Neural progenitor cell (in vitro differentiated cells): ENCODE data around the gene SIL1.

ENCODE experiments used
- EZH2 ChIP-seq: fragments of 200-600 bp; sonication (generic); IDR thresholded peaks from 2 replicates; pipeline ENCODE4 v1.6.1; 2017; ENCODE audit warnings: antibody characterized with exemption, mild to moderate bottlenecking, moderate library complexity
- TF ChIP-seq, protein P1 (sequence below): fragments of 200-600 bp; sonication (generic); IDR thresholded peaks from 2 replicates; pipeline ENCODE4 v1.5.1; 2017; ENCODE audit warnings: antibody characterized with exemption, mild to moderate bottlenecking

DNA sequence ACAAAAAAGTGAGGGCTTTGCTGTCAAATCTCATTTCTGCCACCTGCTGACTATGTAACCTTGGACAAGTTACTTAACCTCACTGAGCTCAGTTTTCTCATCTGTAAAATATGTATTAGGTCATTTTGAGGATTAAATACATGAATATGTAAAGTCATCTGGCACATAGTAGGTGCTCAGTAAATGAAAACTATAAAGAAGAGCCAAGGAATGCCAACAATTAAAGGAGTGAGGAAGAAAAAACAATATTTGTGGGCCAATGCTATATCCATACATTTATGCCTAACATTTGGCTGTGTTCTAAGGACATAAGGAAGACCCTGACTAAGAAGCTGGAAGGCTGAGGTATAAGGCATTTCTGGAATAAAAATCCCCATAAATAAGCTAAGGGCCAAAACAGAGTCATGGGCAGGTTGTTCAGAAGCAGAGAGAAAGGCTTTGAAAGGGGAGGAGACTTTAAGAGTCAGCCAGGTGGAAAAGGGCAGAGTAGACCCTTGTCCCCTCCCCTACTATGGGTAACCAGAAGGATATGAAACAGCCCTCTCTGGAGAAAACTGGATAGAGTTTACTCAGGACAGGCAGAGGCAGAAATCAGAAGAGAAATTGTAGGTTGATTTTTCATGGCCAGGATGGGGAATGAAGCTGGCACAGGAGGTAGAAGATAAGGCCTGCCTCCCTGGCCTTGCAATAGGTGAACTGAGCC is 47.6 kb upstream of the SIL1 start:
- TF ChIP-seq, protein P1, sequence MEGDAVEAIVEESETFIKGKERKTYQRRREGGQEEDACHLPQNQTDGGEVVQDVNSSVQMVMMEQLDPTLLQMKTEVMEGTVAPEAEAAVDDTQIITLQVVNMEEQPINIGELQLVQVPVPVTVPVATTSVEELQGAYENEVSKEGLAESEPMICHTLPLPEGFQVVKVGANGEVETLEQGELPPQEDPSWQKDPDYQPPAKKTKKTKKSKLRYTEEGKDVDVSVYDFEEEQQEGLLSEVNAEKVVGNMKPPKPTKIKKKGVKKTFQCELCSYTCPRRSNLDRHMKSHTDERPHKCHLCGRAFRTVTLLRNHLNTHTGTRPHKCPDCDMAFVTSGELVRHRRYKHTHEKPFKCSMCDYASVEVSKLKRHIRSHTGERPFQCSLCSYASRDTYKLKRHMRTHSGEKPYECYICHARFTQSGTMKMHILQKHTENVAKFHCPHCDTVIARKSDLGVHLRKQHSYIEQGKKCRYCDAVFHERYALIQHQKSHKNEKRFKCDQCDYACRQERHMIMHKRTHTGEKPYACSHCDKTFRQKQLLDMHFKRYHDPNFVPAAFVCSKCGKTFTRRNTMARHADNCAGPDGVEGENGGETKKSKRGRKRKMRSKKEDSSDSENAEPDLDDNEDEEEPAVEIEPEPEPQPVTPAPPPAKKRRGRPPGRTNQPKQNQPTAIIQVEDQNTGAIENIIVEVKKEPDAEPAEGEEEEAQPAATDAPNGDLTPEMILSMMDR: no peak
- TF ChIP-seq EZH2: no peak
